C4-2B (cell line): ENCODE measurements around the gene HSF2BP.

Experiments
- H3K27ac ChIP-seq: fragments of 450-650 bp; 2 replicates; pipeline ENCODE4 v1.5.1; 2017
- ZFX ChIP-seq: fragments of 450-650 bp; IDR thresholded peaks from 2 replicates; pipeline ENCODE4 v1.6.1; 2017
- TF ChIP-seq, protein P1 (sequence below): fragments of 450-650 bp; conservative IDR thresholded peaks from 2 replicates; pipeline ENCODE4 v1.5.1; 2017; ENCODE audit warnings: mild to moderate bottlenecking

Gene HSF2BP

GRCh38 chr21:43691801-43692200 is 32.5 kb upstream of the HSF2BP start:
- H3K27ac ChIP-seq: no peak overlapping the region

DNA sequence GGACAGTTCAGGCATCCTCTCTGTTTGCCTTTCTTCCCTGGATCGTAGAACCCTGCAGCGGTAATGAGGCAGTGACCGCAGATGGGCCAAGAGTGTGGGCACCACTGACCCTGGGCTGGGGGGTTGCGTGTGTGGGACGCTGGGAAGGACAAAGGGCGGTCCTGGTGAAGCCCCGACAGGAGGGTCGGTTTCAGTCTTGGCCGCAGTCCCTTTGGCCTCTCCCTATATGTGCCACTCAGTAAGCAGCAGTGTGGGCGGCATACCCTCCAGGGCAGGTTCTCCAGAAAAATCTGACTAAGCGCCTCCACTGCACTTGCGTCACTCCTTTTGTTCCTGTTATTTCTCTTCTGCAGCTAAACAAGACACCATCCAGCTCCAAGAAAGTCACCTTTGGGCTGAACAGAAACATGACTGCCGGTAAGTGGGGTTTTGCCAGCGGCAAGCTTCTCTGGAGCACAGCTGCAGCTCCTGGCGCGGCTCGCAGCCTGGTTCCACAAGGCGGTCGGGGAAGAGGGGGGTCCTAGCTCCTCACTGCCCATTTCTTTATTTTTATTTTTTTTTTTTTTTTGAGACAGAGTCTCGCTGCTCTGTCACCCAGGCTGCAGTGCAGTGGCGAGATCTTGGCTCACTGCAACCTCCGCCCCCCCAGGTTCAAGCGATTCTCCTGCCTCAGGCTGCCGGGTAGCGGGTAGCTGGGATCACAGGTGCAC is 32.0 kb upstream of the HSF2BP start:
- TF ChIP-seq ZFX: no peak
- TF ChIP-seq, protein P1, sequence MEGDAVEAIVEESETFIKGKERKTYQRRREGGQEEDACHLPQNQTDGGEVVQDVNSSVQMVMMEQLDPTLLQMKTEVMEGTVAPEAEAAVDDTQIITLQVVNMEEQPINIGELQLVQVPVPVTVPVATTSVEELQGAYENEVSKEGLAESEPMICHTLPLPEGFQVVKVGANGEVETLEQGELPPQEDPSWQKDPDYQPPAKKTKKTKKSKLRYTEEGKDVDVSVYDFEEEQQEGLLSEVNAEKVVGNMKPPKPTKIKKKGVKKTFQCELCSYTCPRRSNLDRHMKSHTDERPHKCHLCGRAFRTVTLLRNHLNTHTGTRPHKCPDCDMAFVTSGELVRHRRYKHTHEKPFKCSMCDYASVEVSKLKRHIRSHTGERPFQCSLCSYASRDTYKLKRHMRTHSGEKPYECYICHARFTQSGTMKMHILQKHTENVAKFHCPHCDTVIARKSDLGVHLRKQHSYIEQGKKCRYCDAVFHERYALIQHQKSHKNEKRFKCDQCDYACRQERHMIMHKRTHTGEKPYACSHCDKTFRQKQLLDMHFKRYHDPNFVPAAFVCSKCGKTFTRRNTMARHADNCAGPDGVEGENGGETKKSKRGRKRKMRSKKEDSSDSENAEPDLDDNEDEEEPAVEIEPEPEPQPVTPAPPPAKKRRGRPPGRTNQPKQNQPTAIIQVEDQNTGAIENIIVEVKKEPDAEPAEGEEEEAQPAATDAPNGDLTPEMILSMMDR: no peak
- no peak overlapping the region for H3K27ac ChIP-seq

More at GRCh38 chr21:43691801-43692200, 32.5 kb upstream of the HSF2BP start:
- TF ChIP-seq, protein P1: no peak
- no peak for TF ChIP-seq ZFX

DNA sequence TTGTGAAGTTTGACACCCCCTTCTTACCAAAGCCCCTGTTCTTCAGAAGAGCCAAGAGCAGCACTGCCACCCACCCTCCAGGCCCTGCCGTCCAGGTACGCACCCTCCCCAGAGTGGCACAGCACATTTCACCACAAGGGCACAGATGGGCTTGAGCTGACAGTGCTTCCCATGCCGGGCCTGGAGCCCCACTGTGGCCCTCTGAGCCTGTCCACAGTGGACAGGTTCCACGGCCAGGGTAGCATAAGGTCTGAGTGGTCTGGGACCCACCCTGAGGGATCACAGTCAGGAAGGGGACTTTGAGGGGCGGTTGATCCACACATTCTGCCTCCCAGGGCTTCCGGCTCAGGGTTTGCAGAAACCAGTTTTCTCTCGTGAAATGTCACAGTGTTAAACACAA is 31.1 kb upstream of the HSF2BP start:
- TF ChIP-seq, protein P1: no peak
- TF ChIP-seq ZFX: no peak

DNA sequence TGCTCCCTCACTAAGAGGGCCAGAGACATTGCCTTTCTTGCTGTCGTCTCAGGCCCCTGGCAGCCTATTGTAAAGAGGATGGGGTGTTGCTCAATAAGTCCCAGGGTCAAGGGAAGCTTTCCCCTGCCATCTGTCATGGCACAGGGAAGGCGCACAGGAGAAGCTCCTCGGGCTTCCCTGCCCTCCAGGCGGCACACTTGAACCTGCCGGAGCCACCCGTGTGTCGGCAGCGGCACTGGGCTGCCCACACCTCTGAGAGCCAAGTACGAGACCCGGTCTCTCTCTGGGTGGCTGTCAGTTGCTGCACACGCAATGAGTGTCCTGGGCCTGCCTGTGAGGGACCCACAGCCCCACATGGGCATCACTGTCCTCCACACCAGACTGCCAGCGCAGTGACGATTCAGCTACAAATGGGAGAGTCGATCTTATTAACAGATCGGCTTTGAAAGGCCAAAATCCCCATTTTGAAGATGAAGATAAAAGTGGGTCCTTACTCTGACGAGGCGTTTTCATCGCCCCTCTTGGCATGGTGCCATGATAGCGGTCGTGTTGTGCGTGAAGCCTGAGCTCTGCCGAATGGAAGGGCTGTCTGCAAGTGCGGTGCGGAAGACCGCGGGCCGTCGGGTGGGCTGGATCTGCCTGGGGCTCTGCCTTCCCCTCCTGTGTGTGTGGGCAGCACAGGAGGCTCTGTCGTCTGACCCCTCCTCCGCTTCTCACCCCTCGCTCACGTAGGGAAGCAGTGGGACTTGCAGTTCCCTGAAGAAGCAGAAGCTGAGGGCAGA is 30.5 kb upstream of the HSF2BP start:
- no peak overlapping the region for H3K27ac ChIP-seq
- no peak for TF ChIP-seq ZFX
- TF ChIP-seq, protein P1: no peak

More for the DNA sequence above, 31.1 kb upstream of the HSF2BP start:
- H3K27ac ChIP-seq: no peak overlapping the region

- H3K27ac ChIP-seq: no peak overlapping the region
- TF ChIP-seq, protein P1: no peak
- no peak for TF ChIP-seq ZFX
Observed at GRCh38 chr21:43688906-43689305, 29.6 kb upstream of the HSF2BP start.

- H3K27ac ChIP-seq: no peak overlapping the region
- TF ChIP-seq ZFX: no peak
- TF ChIP-seq, protein P1: no peak
Observed at GRCh38 chr21:43687566-43688399, 28.5 kb upstream of the HSF2BP start.
